DOHH2 (cell line): Measurements from ENCODE around the gene MAP4K4.

Experiments used
- H3F3A ChIP-seq: fragments of 200-600 bp; sonication (generic), shearing (Covaris generic); 2 replicates; pipeline ENCODE4 v1.6.0; 2016; ENCODE audit warnings: antibody characterized with exemption, mild to moderate bottlenecking; ENCODE audit not compliant: control insufficient read depth, insufficient read depth
- H3K27ac ChIP-seq: fragments of 200-600 bp; sonication (generic); 2 replicates; pipeline ENCODE4 v1.5.1; 2014; ENCODE audit warnings: low read depth, mild to moderate bottlenecking, low read length, moderate library complexity
- H3K27me3 ChIP-seq: fragments of 200-600 bp; sonication (generic); 2 replicates; pipeline ENCODE4 v1.6.1; 2014; ENCODE audit warnings: mild to moderate bottlenecking, low read length, mixed read lengths; ENCODE audit not compliant: control insufficient read depth
- H3K36me3 ChIP-seq: fragments of 200-600 bp; sonication (generic); 2 replicates; pipeline ENCODE4 v1.6.1; 2014; ENCODE audit warnings: mild to moderate bottlenecking, low read length, moderate library complexity, mixed read lengths; ENCODE audit not compliant: control insufficient read depth
- H3K4me1 ChIP-seq: fragments of 200-600 bp; sonication (generic); 2 replicates; pipeline ENCODE4 v1.6.1; 2014; ENCODE audit warnings: mild to moderate bottlenecking, low read length, mixed read lengths; ENCODE audit not compliant: control insufficient read depth
- H3K4me2 ChIP-seq: fragments of 200-600 bp; sonication (generic); 2 replicates; pipeline ENCODE4 v1.6.0; 2014; ENCODE audit warnings: mild to moderate bottlenecking, low read length, moderate library complexity
- H3K4me3 ChIP-seq: fragments of 200-600 bp; sonication (generic); 2 replicates; pipeline ENCODE4 v1.5.1; 2014; ENCODE audit warnings: mild to moderate bottlenecking, low read length, mixed read lengths
- H3K79me2 ChIP-seq: fragments of 200-600 bp; sonication (generic); 2 replicates; pipeline ENCODE4 v1.6.1; 2014; ENCODE audit warnings: mild to moderate bottlenecking, low read length, mixed read lengths; ENCODE audit not compliant: control insufficient read depth
- H3K9me2 ChIP-seq: fragments of 200-600 bp; sonication (generic); replicated peaks from 2 replicates; pipeline ENCODE4 v1.6.1; 2014; ENCODE audit warnings: mild to moderate bottlenecking, low read length, mixed read lengths; ENCODE audit not compliant: control insufficient read depth
- H3K9me3 ChIP-seq: fragments of 200-600 bp; sonication (generic); 2 replicates; pipeline ENCODE4 v1.6.1; 2014; ENCODE audit warnings: antibody characterized with exemption, low read length, mixed read lengths; ENCODE audit not compliant: control insufficient read depth, insufficient read depth
- H4K20me1 ChIP-seq: fragments of 200-600 bp; sonication (generic); 2 replicates; pipeline ENCODE4 v1.6.0; 2014; ENCODE audit warnings: low read depth, mild to moderate bottlenecking, antibody characterized with exemption, low read length, moderate library complexity; ENCODE audit not compliant: control insufficient read depth, insufficient read depth
- CTCF ChIP-seq: fragments of 200-600 bp; sonication (generic); IDR thresholded peaks from one replicate; pipeline ENCODE4 v1.5.1; 2014; ENCODE audit warnings: antibody characterized with exemption, mild to moderate bottlenecking, low read depth, low read length; ENCODE audit not compliant: poor library complexity, severe bottlenecking
- EZH2phosphoT487 ChIP-seq: fragments of 200-600 bp; sonication (generic); IDR thresholded peaks from 2 replicates; pipeline ENCODE4 v1.6.1; 2017; ENCODE audit warnings: borderline replicate concordance, mild to moderate bottlenecking, antibody characterized with exemption, low read length, moderate library complexity, mixed read lengths

Gene MAP4K4

GRCh38 chr2:101815154-101815553 lies 117.6 kb downstream of the MAP4K4 start:
- Histone ChIP-seq H3F3A (no peaks in the 10 kb centered on the region), H3K36me3 (no peaks in the 10 kb centered on the region), H3K27ac (no peak overlapping the region), H3K4me2 (no peak overlapping the region), H3K79me2 (peaks cover 96% of the 10 kb centered on the region), H3K27me3 (no peaks in the 10 kb centered on the region), H3K4me1 (peaks cover 20% of the 10 kb centered on the region), H3K9me3 (no peaks in the 10 kb centered on the region), H3K9me2 (no peaks in the 10 kb centered on the region), H4K20me1 (peaks cover 18% of the 10 kb centered on the region; the same call in 1 of the 2 replicates), H3K4me3 (no peak overlapping the region)
- no peak for TF ChIP-seq EZH2phosphoT487
- no peak for TF ChIP-seq CTCF

GRCh38 chr2:101815739-101816391 lies 118.4 kb downstream of the MAP4K4 start:
- Histone ChIP-seq H3K36me3 (no peaks in the 10 kb centered on the region), H3K4me3 (no peak overlapping the region), H3K27me3 (no peaks in the 10 kb centered on the region), H3K4me1 (peaks cover 20% of the 10 kb centered on the region), H3K4me2 (no peak overlapping the region), H3F3A (no peaks in the 10 kb centered on the region), H3K9me2 (no peaks in the 10 kb centered on the region), H4K20me1 (peaks cover 18% of the 10 kb centered on the region; the same call in 1 of the 2 replicates), H3K27ac (no peak overlapping the region), H3K9me3 (no peaks in the 10 kb centered on the region), H3K79me2 (peaks cover 97% of the 10 kb centered on the region)
- TF ChIP-seq CTCF (no peak), EZH2phosphoT487 (no peak)

- Histone ChIP-seq H3K4me3 (no peak overlapping the region), H3K4me2 (no peak overlapping the region), H3K9me2 (no peaks in the 10 kb centered on the region), H3K79me2 (peaks cover 97% of the 10 kb centered on the region), H4K20me1 (peaks cover 15% of the 10 kb centered on the region; the same call in 1 of the 2 replicates), H3K27me3 (no peaks in the 10 kb centered on the region), H3K9me3 (no peaks in the 10 kb centered on the region), H3F3A (no peaks in the 10 kb centered on the region), H3K27ac (no peak overlapping the region), H3K4me1 (peaks cover 20% of the 10 kb centered on the region), H3K36me3 (no peaks in the 10 kb centered on the region)
- TF ChIP-seq EZH2phosphoT487 = no peak
- TF ChIP-seq CTCF = no peak
Measured at GRCh38 chr2:101816598-101816997, 119.1 kb downstream of the MAP4K4 start.
